Inferior parietal cortex (tissue), 1 donor: Measurements from ENCODE around the gene TMEM209.
A peak's percentile ranks its signal among the peaks of the same experiment; 100 is the strongest.

Source experiments
- DNase-seq: peaks from one replicate; pipeline ENCODE4 v3.0.0-alpha.2; 2016; ENCODE audit errors: extremely low spot score

Gene TMEM209

GRCh38 chr7:130143986-130144311 lies 61.3 kb downstream of the TMEM209 start:
- DNase-seq = no peak

GRCh38 chr7:130143334-130143732 lies 61.9 kb downstream of the TMEM209 start:
- no peak for DNase-seq

- no peak for DNase-seq
Measured at GRCh38 chr7:130142654-130143333, 62.4 kb downstream of the TMEM209 start.

GRCh38 chr7:130141884-130142653 lies 63.1 kb downstream of the TMEM209 start:
- no peak for DNase-seq

- DNase-seq = peak; percentile 77
Measured at GRCh38 chr7:130141161-130141883, 63.9 kb downstream of the TMEM209 start.

- DNase-seq = no peak
Measured at GRCh38 chr7:130140551-130141160, 64.5 kb downstream of the TMEM209 start.

GRCh38 chr7:130139193-130139960 lies 65.8 kb downstream of the TMEM209 start:
- no peak for DNase-seq

- DNase-seq = no peak
Measured at GRCh38 chr7:130137207-130137606, 68.0 kb downstream of the TMEM209 start.

- DNase-seq = no peak
Measured at GRCh38 chr7:130136579-130137167, 68.5 kb downstream of the TMEM209 start.

- DNase-seq = peak; percentile 67
Measured at GRCh38 chr7:130135208-130136205, 69.7 kb downstream of the TMEM209 start.

GRCh38 chr7:130134726-130135125 lies 70.5 kb downstream of the TMEM209 start:
- no peak for DNase-seq

GRCh38 chr7:130134106-130134636 lies 71.0 kb downstream of the TMEM209 start:
- no peak for DNase-seq

GRCh38 chr7:130133029-130133782 lies 72.0 kb downstream of the TMEM209 start:
- no peak for DNase-seq

- no peak for DNase-seq
Measured at GRCh38 chr7:130131964-130132875, 73.0 kb downstream of the TMEM209 start.

- DNase-seq = no peak
Measured at GRCh38 chr7:130131191-130131834, 73.9 kb downstream of the TMEM209 start.

GRCh38 chr7:130129011-130129411 lies 76.2 kb downstream of the TMEM209 start:
- DNase-seq = no peak

GRCh38 chr7:130127821-130128317 lies 77.3 kb downstream of the TMEM209 start:
- DNase-seq = no peak
